DOHH2 (cell line): Measurements from ENCODE around the gene NPBWR2.
"Not testable (repeated sequence)": the region's sequence is repeated elsewhere in the genome, so short reads cannot be mapped to it uniquely, and the experiment has no call there.

Experiments
- H3F3A ChIP-seq: fragments of 200-600 bp; sonication (generic), shearing (Covaris generic); 2 replicates; pipeline ENCODE4 v1.6.0; 2016; ENCODE audit warnings: antibody characterized with exemption, mild to moderate bottlenecking; ENCODE audit not compliant: control insufficient read depth, insufficient read depth
- H3K27ac ChIP-seq: fragments of 200-600 bp; sonication (generic); 2 replicates; pipeline ENCODE4 v1.5.1; 2014; ENCODE audit warnings: low read depth, mild to moderate bottlenecking, low read length, moderate library complexity
- H3K27me3 ChIP-seq: fragments of 200-600 bp; sonication (generic); 2 replicates; pipeline ENCODE4 v1.6.1; 2014; ENCODE audit warnings: mild to moderate bottlenecking, low read length, mixed read lengths; ENCODE audit not compliant: control insufficient read depth
- H3K36me3 ChIP-seq: fragments of 200-600 bp; sonication (generic); 2 replicates; pipeline ENCODE4 v1.6.1; 2014; ENCODE audit warnings: mild to moderate bottlenecking, low read length, moderate library complexity, mixed read lengths; ENCODE audit not compliant: control insufficient read depth
- H3K4me1 ChIP-seq: fragments of 200-600 bp; sonication (generic); 2 replicates; pipeline ENCODE4 v1.6.1; 2014; ENCODE audit warnings: mild to moderate bottlenecking, low read length, mixed read lengths; ENCODE audit not compliant: control insufficient read depth
- H3K4me2 ChIP-seq: fragments of 200-600 bp; sonication (generic); 2 replicates; pipeline ENCODE4 v1.6.0; 2014; ENCODE audit warnings: mild to moderate bottlenecking, low read length, moderate library complexity
- H3K4me3 ChIP-seq: fragments of 200-600 bp; sonication (generic); 2 replicates; pipeline ENCODE4 v1.5.1; 2014; ENCODE audit warnings: mild to moderate bottlenecking, low read length, mixed read lengths
- H3K79me2 ChIP-seq: fragments of 200-600 bp; sonication (generic); 2 replicates; pipeline ENCODE4 v1.6.1; 2014; ENCODE audit warnings: mild to moderate bottlenecking, low read length, mixed read lengths; ENCODE audit not compliant: control insufficient read depth
- H3K9me2 ChIP-seq: fragments of 200-600 bp; sonication (generic); replicated peaks from 2 replicates; pipeline ENCODE4 v1.6.1; 2014; ENCODE audit warnings: mild to moderate bottlenecking, low read length, mixed read lengths; ENCODE audit not compliant: control insufficient read depth
- H3K9me3 ChIP-seq: fragments of 200-600 bp; sonication (generic); 2 replicates; pipeline ENCODE4 v1.6.1; 2014; ENCODE audit warnings: antibody characterized with exemption, low read length, mixed read lengths; ENCODE audit not compliant: control insufficient read depth, insufficient read depth
- H4K20me1 ChIP-seq: fragments of 200-600 bp; sonication (generic); 2 replicates; pipeline ENCODE4 v1.6.0; 2014; ENCODE audit warnings: low read depth, mild to moderate bottlenecking, antibody characterized with exemption, low read length, moderate library complexity; ENCODE audit not compliant: control insufficient read depth, insufficient read depth
- CTCF ChIP-seq: fragments of 200-600 bp; sonication (generic); IDR thresholded peaks from one replicate; pipeline ENCODE4 v1.5.1; 2014; ENCODE audit warnings: antibody characterized with exemption, mild to moderate bottlenecking, low read depth, low read length; ENCODE audit not compliant: poor library complexity, severe bottlenecking
- EZH2phosphoT487 ChIP-seq: fragments of 200-600 bp; sonication (generic); IDR thresholded peaks from 2 replicates; pipeline ENCODE4 v1.6.1; 2017; ENCODE audit warnings: borderline replicate concordance, mild to moderate bottlenecking, antibody characterized with exemption, low read length, moderate library complexity, mixed read lengths

NPBWR2 gene

DNA sequence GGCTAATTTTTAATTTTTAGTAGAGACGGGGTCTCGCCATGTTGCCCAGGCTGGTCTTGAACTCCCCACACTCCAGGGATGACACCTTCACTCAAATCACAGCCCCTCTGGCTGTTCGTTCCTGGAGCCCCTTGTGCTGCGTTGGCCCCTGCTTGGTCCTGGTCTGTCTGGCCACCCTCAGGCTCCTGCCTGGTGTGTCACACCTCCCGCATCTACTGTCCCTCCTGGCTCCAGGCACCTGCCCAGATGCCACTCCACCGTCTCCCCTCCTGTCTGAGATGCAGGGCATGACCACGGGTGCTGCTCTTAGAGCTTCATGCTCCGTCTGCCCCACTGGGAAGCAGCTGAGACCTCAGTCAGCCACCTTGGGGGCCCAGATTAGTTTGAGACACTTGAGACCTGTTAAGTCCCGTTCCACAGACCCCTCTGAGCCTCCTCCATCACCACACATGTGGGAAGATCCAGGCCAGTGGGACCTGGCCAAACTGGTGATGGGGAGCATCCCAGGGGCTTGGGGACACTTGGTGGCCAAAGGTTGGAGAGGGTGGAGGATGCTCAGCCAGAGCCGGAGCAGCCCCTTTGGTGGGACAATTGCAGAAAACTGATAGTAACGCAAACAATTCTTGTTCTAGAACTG is 21.9 kb upstream of the NPBWR2 start:
- no peaks in the 10 kb centered on the region for H3K4me1 ChIP-seq
- H4K20me1 ChIP-seq, result no peaks in the 10 kb centered on the region
- H3F3A ChIP-seq, result peaks cover 5% of the 10 kb centered on the region
- no peak overlapping the region for H3K4me3 ChIP-seq
- H3K9me2 ChIP-seq, result no peaks in the 10 kb centered on the region
- no peaks in the 10 kb centered on the region for H3K79me2 ChIP-seq
- H3K9me3 ChIP-seq, result no peaks in the 10 kb centered on the region; the same call in 1 of the 2 replicates
- H3K4me2 ChIP-seq, result no peak overlapping the region
- H3K36me3 ChIP-seq, result no peaks in the 10 kb centered on the region
- no peak overlapping the region for H3K27ac ChIP-seq
- no peak for TF ChIP-seq EZH2phosphoT487
- TF ChIP-seq CTCF, result no peak
- H3K27me3 ChIP-seq, result 0 out of 2 replicates have a peak, but pooled peaks cover 2% of the 10 kb centered on the region

- not testable (repeated sequence) for H3K4me2 ChIP-seq, H3K9me3 ChIP-seq, H3K79me2 ChIP-seq, H3F3A ChIP-seq, H3K36me3 ChIP-seq, H4K20me1 ChIP-seq, H3K27ac ChIP-seq, H3K9me2 ChIP-seq, H3K4me3 ChIP-seq
- Histone ChIP-seq H3K27me3 (peaks cover 25% of the 10 kb centered on the region), H3K4me1 (peaks cover 11% of the 10 kb centered on the region)
Measured at GRCh38 chr20:64123517-64123916, 16.2 kb upstream of the NPBWR2 start.

DNA sequence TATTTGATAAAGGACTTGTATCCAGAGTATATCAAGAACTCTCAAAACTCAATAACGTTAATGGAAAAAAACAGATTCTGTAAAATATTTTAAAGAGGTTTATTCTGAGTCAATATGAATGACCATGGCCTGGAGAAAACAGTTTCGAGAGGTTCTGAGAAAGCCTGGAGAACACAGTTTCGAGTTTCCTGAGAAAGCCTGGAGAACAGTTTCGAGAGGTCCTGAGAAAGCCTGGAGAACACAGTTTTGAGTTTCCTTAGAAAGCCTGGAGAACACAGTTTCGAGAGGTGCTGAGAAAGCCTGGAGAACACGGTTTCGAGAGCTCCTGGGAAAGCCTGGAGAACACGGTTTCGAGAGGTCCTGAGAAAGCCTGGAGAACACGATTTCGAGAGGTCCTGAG is 15.6 kb upstream of the NPBWR2 start:
- not testable (repeated sequence) for H3K9me3 ChIP-seq, H3K79me2 ChIP-seq, H3F3A ChIP-seq, H3K4me2 ChIP-seq, H3K9me2 ChIP-seq, H3K4me3 ChIP-seq, H3K36me3 ChIP-seq, H4K20me1 ChIP-seq, H3K27ac ChIP-seq
- Histone ChIP-seq H3K4me1 (peaks cover 11% of the 10 kb centered on the region), H3K27me3 (peaks cover 25% of the 10 kb centered on the region)

- Histone ChIP-seq H3K79me2 (no peaks in the 10 kb centered on the region), H3K36me3 (no peaks in the 10 kb centered on the region), H3K27me3 (peaks cover 23% of the 10 kb centered on the region), H3K4me1 (peaks cover 11% of the 10 kb centered on the region), H3K9me2 (no peaks in the 10 kb centered on the region), H3K27ac (no peak overlapping the region), H3F3A (no peaks in the 10 kb centered on the region), H3K4me3 (no peak overlapping the region), H4K20me1 (no peaks in the 10 kb centered on the region), H3K9me3 (no peaks in the 10 kb centered on the region), H3K4me2 (no peak overlapping the region)
- TF ChIP-seq EZH2phosphoT487 (no peak), CTCF (no peak)
Measured at GRCh38 chr20:64121586-64121985, 14.2 kb upstream of the NPBWR2 start.
